ENCODE results near the gene GIT1. TPM values are rescaled to one million over a fixed set of nuclear protein-coding genes. Genes with fewer than 3 reads are reported as not detected.

Gene GIT1
- total and polyA plus RNA-seq, 2 experiments from 2014 or later, result 15.9 to 60.9 TPM

DNA sequence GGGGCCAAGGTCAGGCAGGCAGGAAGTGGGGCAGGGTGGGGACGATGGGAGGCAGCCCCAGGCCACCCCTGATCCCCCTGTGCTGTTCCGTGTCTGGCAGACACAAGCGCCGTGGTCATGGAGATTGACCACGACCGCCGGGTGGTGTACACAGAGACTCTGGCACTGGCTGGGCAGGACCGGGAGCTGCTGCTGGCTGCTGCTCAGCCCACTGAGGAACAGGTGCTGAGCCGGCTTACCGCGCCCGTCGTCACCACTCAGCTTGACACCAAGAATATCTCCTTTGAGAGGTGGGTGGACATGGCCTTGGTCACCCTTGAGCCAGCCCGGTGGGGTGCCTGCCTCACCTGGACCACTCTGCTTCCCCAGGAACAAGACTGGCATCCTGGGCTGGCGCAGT, 19.5 kb upstream of the GIT1 start (continued):
- TF ChIP-seq, protein P1, sequence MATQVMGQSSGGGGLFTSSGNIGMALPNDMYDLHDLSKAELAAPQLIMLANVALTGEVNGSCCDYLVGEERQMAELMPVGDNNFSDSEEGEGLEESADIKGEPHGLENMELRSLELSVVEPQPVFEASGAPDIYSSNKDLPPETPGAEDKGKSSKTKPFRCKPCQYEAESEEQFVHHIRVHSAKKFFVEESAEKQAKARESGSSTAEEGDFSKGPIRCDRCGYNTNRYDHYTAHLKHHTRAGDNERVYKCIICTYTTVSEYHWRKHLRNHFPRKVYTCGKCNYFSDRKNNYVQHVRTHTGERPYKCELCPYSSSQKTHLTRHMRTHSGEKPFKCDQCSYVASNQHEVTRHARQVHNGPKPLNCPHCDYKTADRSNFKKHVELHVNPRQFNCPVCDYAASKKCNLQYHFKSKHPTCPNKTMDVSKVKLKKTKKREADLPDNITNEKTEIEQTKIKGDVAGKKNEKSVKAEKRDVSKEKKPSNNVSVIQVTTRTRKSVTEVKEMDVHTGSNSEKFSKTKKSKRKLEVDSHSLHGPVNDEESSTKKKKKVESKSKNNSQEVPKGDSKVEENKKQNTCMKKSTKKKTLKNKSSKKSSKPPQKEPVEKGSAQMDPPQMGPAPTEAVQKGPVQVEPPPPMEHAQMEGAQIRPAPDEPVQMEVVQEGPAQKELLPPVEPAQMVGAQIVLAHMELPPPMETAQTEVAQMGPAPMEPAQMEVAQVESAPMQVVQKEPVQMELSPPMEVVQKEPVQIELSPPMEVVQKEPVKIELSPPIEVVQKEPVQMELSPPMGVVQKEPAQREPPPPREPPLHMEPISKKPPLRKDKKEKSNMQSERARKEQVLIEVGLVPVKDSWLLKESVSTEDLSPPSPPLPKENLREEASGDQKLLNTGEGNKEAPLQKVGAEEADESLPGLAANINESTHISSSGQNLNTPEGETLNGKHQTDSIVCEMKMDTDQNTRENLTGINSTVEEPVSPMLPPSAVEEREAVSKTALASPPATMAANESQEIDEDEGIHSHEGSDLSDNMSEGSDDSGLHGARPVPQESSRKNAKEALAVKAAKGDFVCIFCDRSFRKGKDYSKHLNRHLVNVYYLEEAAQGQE (IDR thresholded peaks at IDR 0.05; ENCODE audit: unreplicated experiment), result no peak
- no peak for TF ChIP-seq POLR2AphosphoS5 (IDR thresholded peaks at IDR 0.05; ENCODE audit: low read depth)
- TF ChIP-seq ZNF114 (CRISPR knock-in tag; IDR thresholded peaks at IDR 0.05), result no peak
- TF ChIP-seq, protein P2, sequence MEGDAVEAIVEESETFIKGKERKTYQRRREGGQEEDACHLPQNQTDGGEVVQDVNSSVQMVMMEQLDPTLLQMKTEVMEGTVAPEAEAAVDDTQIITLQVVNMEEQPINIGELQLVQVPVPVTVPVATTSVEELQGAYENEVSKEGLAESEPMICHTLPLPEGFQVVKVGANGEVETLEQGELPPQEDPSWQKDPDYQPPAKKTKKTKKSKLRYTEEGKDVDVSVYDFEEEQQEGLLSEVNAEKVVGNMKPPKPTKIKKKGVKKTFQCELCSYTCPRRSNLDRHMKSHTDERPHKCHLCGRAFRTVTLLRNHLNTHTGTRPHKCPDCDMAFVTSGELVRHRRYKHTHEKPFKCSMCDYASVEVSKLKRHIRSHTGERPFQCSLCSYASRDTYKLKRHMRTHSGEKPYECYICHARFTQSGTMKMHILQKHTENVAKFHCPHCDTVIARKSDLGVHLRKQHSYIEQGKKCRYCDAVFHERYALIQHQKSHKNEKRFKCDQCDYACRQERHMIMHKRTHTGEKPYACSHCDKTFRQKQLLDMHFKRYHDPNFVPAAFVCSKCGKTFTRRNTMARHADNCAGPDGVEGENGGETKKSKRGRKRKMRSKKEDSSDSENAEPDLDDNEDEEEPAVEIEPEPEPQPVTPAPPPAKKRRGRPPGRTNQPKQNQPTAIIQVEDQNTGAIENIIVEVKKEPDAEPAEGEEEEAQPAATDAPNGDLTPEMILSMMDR (conservative IDR thresholded peaks at IDR 0.05; ENCODE audit: low read depth in 2 of 2), result no peak

DNA sequence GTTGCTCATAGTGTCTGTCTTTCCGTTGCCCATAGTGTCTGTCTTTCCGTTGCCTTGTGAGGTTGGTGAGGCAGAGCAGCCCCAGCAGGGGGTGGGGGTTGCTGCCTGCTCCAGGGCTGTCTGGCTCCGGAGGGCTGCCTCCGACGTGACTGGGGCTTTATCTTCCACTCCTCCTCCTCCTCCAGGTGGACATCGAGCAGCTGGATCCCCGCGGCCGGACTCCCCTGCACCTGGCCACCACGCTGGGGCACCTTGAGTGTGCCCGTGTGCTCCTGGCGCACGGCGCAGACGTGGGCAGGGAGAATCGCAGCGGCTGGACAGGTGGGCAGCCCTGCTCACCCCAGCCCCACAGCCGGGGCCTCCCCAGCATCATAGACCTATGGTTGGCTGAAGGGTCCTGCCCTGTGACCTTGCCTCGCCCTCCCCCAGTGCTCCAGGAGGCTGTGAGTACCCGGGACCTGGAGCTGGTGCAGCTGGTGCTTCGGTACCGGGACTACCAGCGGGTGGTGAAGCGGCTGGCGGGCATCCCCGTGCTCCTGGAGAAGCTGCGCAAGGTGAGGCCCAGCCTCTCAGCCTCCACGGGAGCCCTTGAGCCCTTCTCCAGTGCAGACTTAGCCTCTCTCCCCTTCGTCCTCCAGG, 18.2 kb upstream of the GIT1 start:
- ATAC-seq (no peak), DNase-seq (ENCODE audit: low spot score) (no peak)
- H3K27me3 Mint-ChIP-seq (ENCODE audit: insufficient read depth, low read depth, poor library complexity), result peaks cover 6% of the 10 kb centered on the region
- Histone ChIP-seq H4K20me1 (replicated peaks; ENCODE audit: insufficient read depth) (peaks cover 7% of the 10 kb centered on the region; the same call in 1 of the 2 replicates), H2AFZ (no peak overlapping the region), H3K4me1 (ENCODE audit: insufficient read depth) (no peaks in the 10 kb centered on the region), H3K36me3 (ENCODE audit: insufficient read depth) (no peaks in the 10 kb centered on the region; the same call in 1 of the 2 replicates), H3F3A (replicated peaks; ENCODE audit: low read depth) (no peaks in the 10 kb centered on the region), H3K9me2 (ENCODE audit: insufficient read depth) (no peaks in the 10 kb centered on the region), H3K27ac (ENCODE audit: low read depth) (no peak overlapping the region), H3K4me2 (no peak overlapping the region), H3K79me2 (replicated peaks; ENCODE audit: insufficient read depth) (peaks cover 18% of the 10 kb centered on the region), H3K4me3 (no peak overlapping the region), H3K27me3 (ENCODE audit: insufficient read depth) (peaks cover under 1% of the 10 kb centered on the region; the same call in 1 of the 2 replicates)
- H3K9me3 Mint-ChIP-seq, result no peaks in the 10 kb centered on the region; the same call in 2 of the 3 replicates
- H3K36me3 Mint-ChIP-seq (ENCODE audit: low read depth), result peaks cover 4% of the 10 kb centered on the region; the same call in 2 of the 3 replicates
- no peak overlapping the region for H3K27ac Mint-ChIP-seq
- H3K4me1 Mint-ChIP-seq, result peaks cover 3% of the 10 kb centered on the region; the same call in 2 of the 3 replicates
- no peak overlapping the region for H3K4me3 Mint-ChIP-seq
- TF ChIP-seq EZH2phosphoT487 (IDR thresholded peaks at IDR 0.05; ENCODE audit: unreplicated experiment) (no peak), POLR2AphosphoS5 (IDR thresholded peaks at IDR 0.05; ENCODE audit: low read depth) (no peak), ZNF331 (CRISPR knock-in tag; IDR thresholded peaks at IDR 0.05; ENCODE audit: low read depth) (no peak)
- TF ChIP-seq, protein P2 (conservative IDR thresholded peaks at IDR 0.05; ENCODE audit: low read depth in 2 of 2), result no peak
- TF ChIP-seq, protein P3, sequence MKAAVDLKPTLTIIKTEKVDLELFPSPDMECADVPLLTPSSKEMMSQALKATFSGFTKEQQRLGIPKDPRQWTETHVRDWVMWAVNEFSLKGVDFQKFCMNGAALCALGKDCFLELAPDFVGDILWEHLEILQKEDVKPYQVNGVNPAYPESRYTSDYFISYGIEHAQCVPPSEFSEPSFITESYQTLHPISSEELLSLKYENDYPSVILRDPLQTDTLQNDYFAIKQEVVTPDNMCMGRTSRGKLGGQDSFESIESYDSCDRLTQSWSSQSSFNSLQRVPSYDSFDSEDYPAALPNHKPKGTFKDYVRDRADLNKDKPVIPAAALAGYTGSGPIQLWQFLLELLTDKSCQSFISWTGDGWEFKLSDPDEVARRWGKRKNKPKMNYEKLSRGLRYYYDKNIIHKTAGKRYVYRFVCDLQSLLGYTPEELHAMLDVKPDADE (IDR thresholded peaks at IDR 0.05), result no peak
- TF ChIP-seq, protein P4, sequence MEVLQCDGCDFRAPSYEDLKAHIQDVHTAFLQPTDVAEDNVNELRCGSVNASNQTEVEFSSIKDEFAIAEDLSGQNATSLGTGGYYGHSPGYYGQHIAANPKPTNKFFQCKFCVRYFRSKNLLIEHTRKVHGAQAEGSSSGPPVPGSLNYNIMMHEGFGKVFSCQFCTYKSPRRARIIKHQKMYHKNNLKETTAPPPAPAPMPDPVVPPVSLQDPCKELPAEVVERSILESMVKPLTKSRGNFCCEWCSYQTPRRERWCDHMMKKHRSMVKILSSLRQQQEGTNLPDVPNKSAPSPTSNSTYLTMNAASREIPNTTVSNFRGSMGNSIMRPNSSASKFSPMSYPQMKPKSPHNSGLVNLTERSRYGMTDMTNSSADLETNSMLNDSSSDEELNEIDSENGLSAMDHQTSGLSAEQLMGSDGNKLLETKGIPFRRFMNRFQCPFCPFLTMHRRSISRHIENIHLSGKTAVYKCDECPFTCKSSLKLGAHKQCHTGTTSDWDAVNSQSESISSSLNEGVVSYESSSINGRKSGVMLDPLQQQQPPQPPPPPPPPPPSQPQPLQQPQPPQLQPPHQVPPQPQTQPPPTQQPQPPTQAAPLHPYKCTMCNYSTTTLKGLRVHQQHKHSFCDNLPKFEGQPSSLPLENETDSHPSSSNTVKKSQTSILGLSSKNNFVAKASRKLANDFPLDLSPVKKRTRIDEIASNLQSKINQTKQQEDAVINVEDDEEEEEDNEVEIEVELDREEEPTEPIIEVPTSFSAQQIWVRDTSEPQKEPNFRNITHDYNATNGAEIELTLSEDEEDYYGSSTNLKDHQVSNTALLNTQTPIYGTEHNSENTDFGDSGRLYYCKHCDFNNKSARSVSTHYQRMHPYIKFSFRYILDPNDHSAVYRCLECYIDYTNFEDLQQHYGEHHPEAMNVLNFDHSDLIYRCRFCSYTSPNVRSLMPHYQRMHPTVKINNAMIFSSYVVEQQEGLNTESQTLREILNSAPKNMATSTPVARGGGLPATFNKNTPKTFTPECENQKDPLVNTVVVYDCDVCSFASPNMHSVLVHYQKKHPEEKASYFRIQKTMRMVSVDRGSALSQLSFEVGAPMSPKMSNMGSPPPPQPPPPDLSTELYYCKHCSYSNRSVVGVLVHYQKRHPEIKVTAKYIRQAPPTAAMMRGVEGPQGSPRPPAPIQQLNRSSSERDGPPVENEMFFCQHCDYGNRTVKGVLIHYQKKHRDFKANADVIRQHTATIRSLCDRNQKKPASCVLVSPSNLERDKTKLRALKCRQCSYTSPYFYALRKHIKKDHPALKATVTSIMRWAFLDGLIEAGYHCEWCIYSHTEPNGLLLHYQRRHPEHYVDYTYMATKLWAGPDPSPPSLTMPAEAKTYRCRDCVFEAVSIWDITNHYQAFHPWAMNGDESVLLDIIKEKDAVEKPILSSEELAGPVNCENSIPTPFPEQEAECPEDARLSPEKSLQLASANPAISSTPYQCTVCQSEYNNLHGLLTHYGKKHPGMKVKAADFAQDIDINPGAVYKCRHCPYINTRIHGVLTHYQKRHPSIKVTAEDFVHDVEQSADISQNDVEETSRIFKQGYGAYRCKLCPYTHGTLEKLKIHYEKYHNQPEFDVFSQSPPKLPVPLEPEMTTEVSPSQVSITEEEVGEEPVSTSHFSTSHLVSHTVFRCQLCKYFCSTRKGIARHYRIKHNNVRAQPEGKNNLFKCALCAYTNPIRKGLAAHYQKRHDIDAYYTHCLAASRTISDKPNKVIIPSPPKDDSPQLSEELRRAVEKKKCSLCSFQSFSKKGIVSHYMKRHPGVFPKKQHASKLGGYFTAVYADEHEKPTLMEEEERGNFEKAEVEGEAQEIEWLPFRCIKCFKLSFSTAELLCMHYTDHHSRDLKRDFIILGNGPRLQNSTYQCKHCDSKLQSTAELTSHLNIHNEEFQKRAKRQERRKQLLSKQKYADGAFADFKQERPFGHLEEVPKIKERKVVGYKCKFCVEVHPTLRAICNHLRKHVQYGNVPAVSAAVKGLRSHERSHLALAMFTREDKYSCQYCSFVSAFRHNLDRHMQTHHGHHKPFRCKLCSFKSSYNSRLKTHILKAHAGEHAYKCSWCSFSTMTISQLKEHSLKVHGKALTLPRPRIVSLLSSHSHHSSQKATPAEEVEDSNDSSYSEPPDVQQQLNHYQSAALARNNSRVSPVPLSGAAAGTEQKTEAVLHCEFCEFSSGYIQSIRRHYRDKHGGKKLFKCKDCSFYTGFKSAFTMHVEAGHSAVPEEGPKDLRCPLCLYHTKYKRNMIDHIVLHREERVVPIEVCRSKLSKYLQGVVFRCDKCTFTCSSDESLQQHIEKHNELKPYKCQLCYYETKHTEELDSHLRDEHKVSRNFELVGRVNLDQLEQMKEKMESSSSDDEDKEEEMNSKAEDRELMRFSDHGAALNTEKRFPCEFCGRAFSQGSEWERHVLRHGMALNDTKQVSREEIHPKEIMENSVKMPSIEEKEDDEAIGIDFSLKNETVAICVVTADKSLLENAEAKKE (CRISPR knock-in tag; IDR thresholded peaks at IDR 0.05), result no peak

Measured in GM23338 (cell line).